NOMO-1 treated with DMSO at 0.1 percent for 48 hours (cell line): ENCODE data around the gene CPTP.

Source experiments
- DNase-seq: peaks from one replicate; lab custom pipeline; 2025; ENCODE audit not compliant: unreplicated experiment; lab: John Stamatoyannopoulos, UW

The CPTP gene

DNA sequence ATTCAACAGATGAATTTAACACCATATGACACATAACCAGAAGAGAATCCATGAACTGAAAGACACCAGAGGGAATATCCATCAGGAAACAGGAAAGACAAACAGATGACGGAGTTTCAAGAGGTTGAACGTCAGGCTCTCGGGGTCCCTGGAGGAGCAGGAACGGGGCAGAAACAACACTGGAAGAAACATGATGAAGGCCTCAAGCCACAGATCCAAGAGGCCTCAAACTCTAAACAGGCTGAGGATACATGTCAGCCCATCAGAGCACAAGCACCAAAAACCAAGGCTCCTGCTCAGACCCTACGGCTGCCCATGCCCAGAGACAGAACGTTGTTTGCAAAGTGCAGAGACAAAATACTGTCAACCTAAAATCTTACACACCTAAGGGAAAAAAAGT, 7.2 kb upstream of the CPTP start:
- DNase-seq: no peak

DNA sequence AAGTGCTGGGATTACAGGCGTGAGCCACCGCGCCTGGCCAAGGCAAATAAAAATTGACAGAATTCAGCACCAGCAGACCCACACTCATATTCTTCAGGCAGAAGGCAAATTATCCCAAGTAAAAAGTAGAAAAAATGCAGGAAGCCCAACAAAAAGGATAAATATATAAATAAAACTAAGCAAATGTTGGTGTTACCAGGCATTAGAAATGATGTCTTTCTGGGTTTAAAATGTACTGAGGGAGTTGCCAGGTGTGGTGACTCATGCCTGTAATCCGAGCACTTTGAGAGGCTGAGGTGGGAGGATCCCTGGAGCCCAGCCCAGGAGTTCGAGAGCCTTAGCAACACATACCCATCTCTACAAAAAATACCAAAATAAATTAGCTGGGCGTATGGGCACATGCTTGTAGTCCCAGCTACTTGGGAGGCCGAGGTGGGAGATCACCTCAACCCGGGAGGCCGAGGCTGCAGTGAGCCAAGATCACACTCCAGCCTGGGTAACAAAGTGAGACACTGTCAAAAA, 6.4 kb upstream of the CPTP start:
- DNase-seq: no peak

DNA sequence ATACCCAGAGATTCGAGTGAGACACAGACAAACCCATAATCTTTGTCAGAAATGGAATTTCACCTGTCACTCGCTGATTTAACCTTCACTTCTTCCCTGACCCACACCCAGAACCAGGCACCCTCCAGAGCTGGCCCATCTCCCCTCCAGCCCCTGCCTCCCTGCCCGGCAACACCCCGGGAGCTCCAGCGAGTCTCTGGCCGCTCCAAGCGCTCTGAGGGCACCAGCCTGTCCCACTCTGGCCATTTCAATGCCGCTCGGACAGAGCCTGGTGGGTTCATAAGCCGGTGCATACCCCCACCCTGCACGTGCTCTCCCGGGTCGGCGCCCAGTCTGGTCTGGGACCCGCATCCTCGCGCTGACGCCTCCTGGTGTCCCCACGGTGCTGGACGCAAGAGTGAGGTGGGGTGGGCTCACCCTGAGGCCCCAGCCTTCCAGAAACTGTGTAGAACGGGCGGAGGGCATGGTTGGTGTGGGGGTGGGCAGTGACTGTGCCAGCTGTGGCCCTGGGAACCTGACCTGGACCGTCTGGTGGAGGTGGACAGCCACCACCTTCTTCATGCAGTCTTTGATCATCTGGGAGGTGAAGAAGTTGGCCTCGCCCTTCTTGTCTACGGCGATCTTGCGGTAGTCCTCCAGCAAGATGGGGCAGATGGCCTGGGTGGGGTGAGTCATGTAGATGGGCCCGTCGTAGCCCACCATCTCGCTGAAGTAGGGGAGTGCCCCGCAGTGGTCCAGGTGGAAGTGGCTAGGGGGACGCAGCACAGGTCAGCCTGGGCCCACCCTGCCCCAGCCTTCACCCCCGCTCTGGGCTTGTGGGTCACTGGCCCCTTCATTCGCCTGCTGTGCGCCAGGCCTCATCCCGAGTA, 5.6 kb upstream of the CPTP start:
- no peak for DNase-seq

DNA sequence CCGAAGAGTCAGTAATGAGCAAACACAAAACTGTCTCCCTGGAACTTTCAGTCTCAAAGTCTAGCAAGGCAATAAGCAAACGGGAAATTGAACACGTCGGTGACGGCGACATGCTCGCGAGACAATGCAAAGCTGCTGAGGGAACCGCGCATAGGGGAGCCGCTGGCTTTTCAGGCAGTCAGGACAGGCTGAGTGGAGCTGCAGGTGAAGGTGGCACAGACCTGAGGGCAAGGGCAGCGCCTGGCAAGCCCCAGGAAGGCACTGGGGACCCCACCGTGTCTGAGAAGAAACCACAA, 5.0 kb upstream of the CPTP start:
- DNase-seq: no peak

DNA sequence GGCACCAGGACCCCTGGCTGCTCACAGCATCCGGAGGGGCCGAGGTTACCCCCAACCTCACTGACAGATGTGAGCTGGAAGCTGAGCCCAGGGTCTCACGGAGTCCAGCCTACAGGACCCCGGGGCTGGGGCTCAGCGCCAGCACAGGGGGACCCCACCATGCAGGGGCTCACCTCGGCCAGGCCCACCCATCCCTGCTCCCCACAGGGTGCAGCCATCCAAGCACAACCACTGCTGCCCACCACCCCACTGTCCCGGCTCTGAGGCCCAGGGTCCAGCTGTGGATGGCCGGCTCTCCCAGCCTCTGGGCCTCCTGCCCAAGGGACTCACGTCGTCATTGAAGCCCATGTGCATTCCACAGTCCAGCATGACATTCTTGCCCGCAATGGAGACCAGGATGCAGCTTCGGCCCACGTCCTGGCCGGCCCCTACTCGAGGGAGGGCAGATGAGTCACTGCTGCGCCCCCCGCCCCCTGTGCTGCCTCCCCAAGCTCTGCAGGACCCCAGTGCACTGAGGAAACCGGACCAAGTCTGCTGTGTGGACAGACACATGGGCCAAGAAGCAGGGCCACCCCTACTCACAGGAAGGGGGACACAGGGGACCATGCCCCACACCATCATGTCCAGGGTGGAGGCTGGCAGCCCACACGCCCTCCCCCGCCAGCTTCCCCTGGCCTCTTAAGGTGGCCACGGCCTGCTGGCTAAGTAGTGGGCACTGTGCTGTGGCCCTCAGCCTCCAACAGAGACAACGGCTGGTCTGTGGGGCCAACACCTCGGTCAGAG, 3.7 kb upstream of the CPTP start:
- DNase-seq: no peak

DNA sequence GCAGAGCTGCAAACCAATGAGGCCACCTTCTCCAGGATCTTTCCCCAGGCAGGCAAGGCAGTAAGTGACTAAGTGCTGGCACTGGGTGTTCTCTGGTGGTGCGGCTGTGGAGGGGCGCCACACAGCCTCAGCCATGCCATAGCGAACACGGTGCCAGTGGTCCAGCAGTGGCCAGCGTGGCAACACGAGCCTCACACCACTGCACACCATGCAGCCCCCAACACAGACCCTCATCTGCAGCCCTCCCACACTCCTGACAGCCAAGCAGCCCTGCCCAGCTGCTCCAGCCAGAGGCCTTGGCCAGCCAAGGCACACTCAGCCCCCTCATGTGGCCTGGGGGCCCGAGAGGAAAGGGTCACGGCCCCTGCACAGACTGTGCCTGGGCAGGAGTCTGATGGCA, 3.1 kb upstream of the CPTP start:
- no peak for DNase-seq

DNA sequence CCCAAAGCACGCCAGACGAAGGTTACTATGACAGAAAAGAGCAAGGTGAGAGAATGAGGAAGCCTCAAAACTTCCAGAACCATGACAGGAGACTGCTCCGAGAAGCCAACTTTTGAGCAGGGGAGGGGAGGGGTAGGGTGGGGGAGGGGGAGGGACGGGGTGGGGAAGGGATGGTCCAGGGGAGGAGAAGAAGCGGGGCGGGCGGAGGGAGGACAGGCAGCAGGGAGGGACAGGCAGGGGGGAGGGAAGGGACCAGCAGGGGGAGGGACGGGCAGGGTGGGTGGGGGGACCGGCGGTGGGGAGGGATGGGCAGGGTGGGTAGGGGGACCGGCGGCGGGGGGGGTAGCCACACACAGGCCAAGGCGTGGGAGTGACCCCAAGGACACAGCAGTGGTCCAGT, 2.2 kb upstream of the CPTP start:
- DNase-seq: no peak

DNA sequence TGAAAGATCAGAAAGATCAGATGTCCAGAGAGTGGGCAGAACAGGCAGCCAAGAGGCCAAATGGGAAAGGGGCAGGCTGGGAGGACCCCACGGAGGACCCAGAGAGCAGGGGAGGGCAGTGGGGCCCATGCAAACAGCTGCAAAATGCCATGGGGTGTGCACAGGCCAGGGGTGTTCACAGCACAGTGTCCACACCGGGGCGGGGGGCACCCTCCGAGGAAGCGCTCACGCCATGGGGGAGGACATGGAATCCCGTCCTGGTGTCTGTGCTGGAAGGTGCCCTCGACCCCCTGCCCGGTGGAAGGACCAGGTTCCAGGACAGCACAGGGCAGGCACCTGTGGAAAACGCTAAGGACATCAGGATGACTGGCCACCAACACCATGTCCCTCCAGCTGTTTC, 1.6 kb upstream of the CPTP start:
- no peak for DNase-seq

DNA sequence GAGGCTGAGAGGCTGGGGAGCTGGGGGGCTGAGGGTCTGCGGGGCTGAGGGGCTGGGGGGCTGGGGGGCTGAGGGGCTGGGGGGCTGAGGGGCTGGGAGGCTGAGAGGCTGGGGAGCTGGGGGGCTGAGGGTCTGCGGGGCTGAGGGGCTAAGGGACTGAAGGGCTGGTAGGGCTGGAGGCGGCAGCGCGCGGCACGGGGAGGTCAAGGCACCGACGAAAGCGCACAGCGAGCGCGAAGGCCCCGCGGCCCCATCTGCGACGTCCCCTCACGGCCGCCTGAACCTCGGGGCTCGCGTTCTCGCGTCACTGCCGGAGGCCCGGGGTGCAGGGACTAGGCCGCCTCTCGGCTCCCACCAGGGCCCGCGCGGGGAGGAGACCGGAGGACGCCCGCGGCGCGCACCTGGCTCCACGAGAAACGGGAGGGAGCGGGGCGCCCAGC, 498 bp upstream of the CPTP start:
- DNase-seq: no peak

DNA sequence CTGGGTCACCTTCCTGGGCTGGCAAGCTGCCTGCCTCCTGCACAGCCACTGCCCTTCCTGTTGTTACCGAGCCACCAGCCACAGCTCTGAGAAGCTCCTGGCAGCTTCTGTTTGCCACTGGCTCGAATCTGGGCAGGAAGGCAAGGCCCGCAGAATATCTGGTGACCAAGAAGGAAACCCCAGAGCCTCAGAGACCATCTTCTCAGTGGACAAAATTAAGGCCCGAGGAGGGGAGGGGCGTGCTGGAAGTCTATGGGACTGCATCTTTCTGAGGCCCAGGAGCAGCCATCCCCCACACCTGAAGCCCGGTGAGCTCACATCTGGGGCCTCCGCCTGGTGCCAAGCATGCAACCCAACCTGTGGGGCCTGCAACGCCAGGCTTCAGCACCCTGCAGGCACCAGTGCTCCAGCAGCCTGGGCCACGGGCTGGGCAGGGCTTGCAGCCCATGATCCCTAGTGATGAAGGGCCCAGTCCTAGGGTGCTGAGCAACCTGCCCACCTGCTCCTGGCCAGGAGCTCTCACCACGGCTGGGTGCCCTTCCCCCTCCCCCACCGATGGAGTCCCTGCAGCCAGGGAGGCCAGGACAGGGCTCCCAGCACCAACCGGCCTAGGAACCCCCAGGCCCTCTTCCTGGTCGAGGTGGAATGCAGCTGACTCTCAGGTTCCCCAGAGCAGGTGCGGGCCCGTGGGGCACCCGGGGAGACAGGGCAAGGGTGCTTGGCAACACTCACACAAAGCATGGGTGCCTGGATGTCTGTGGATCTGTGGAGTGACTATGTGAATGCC, 879 bp downstream of the CPTP start:
- DNase-seq: no peak

DNA sequence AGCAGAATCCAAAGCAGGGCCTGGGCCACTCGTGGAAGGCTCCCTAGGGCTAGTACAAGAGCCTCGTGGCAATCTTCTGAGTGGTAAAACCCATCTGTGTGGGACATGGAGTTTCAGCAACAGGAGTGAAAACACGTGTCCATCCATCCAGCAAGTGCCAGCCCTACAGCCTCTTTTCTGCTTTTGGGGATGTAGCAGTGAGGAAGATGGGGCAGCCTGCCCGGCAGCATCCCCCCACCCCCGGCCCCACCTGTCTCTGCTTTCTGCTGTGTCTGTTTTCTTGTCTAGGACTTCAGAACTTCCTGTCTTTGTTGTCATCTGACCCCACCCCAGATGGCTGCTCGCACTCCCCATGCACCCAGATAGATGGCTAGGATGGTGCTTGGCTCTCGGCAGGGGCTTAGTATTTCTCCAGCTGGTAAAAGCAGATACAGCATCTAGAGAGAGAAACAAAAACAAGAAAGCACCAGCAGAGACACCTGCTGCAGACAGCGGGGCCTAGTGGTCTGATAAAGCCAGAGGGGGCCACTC, 1.5 kb downstream of the CPTP start:
- DNase-seq: no peak

DNA sequence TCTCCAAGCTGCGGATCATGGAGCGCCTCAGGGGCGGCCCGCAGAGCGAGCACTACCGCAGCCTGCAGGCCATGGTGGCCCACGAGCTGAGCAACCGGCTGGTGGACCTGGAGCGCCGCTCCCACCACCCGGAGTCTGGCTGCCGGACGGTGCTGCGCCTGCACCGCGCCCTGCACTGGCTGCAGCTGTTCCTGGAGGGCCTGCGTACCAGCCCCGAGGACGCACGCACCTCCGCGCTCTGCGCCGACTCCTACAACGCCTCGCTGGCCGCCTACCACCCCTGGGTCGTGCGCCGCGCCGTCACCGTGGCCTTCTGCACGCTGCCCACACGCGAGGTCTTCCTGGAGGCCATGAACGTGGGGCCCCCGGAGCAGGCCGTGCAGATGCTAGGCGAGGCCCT, 2.7 kb downstream of the CPTP start:
- DNase-seq: no peak

DNA sequence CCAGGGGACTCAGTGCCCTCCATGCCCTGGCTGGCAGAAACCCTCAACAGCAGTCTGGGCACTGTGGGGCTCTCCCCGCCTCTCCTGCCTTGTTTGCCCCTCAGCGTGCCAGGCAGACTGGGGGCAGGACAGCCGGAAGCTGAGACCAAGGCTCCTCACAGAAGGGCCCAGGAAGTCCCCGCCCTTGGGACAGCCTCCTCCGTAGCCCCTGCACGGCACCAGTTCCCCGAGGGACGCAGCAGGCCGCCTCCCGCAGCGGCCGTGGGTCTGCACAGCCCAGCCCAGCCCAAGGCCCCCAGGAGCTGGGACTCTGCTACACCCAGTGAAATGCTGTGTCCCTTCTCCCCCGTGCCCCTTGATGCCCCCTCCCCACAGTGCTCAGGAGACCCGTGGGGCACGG, 3.7 kb downstream of the CPTP start:
- DNase-seq: no peak

DNA sequence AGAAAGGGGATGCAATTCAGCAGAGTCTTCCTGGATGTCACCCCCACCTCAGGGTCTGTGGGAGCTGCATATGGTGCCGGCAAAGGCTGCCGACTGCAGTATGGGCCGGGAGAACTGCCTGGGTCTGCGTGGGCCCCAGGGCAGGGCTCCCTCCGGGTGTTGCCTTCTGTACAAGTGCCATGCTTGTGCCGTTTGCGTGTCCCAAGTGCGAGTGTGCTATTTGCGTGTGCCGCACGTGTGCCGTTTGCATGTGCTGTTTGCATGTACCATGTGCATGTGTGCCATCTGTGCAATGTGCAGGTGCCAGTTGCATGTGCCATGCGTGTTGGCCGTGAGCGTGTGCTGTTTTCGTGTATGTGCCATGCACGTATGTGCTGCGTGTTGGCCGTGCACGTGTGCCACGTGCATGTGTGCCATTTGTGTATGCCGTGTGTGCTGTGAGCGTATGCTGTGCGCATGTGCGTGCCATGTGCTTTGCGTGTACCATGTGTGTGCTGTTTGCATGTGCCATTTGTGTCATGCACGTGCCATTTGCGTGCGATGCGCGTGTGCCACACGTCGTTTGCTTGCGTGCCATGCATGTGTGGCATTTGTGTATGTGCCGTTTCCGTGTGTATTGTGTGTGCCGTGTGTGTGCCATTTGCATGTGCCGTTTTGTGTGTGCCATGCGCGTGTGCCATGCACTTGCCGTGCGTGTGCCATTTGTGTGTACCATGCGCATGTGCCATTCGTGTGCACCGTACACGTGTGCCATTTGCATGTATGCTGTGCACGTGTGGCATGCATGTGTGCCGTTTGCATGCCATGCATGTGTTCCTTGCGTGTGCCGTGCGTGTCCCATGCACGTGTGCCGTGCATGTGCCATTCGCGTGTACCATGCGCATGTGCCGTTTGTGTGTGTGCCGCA, 5.0 kb downstream of the CPTP start:
- DNase-seq: no peak

DNA sequence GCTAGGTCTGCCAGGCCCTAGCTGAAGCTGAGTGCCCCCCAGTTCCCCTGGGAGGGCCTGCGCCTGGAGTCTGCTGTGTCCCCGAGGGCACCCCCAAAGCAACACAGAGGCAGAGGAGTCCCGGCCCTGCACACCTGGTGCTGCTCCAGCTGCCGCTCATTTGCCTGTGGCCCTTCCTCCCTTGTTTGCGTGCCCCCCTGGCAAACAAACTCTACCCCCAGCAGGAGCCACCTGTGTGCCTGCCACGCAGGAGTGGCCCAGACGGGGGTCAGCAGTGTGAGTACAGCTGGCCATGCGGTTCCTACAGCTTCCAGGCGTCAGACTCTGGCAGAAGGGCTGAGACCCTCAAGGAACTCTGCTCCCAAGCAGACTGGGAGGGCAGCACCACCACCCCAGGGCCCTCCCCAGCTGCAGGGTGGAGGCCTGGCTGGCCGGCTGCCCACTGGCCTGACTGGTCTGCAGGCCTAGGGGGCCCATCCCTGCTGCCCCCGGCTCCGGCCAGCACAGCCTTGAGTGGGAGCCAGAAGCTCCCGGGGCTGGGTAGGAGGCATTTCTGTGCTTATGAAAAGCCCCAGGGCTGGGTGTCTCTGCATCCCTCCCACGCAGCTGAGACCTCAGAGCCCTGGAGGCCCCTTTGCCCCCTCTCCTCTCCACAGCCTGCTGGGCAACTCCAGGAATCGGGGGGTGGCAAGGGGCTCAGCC, 5.9 kb downstream of the CPTP start:
- no peak for DNase-seq

DNA sequence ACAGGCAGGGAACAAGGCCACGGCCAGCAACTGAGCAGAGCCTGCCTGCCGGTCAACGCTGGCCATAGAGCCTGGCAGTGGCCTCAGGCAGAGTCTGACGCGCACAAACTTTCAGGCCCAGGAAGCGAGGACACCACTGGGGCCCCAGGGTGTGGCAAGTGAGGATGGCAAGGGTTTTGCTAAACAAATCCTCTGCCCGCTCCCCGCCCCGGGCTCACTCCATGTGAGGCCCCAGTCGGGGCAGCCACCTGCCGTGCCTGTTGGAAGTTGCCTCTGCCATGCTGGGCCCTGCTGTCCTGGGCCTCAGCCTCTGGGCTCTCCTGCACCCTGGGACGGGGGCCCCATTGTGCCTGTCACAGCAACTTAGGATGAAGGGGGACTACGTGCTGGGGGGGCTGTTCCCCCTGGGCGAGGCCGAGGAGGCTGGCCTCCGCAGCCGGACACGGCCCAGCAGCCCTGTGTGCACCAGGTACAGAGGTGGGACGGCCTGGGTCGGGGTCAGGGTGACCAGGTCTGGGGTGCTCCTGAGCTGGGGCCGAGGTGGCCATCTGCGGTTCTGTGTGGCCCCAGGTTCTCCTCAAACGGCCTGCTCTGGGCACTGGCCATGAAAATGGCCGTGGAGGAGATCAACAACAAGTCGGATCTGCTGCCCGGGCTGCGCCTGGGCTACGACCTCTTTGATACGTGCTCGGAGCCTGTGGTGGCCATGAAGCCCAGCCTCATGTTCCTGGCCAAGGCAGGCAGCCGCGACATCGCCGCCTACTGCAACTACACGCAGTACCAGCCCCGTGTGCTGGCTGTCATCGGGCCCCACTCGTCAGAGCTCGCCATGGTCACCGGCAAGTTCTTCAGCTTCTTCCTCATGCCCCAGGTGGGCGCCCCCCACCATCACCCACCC, 6.7 kb downstream of the CPTP start, which contains the start of gene TAS1R3:
Gene TAS1R3, plus strand, starts transcription at position 213 of the 898 bp plus-strand sequence. Its CDS starts 66 bp downstream, at position 279.
- no peak for DNase-seq

DNA sequence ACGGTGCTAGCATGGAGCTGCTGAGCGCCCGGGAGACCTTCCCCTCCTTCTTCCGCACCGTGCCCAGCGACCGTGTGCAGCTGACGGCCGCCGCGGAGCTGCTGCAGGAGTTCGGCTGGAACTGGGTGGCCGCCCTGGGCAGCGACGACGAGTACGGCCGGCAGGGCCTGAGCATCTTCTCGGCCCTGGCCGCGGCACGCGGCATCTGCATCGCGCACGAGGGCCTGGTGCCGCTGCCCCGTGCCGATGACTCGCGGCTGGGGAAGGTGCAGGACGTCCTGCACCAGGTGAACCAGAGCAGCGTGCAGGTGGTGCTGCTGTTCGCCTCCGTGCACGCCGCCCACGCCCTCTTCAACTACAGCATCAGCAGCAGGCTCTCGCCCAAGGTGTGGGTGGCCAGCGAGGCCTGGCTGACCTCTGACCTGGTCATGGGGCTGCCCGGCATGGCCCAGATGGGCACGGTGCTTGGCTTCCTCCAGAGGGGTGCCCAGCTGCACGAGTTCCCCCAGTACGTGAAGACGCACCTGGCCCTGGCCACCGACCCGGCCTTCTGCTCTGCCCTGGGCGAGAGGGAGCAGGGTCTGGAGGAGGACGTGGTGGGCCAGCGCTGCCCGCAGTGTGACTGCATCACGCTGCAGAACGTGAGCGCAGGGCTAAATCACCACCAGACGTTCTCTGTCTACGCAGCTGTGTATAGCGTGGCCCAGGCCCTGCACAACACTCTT, 7.6 kb downstream of the CPTP start:
- DNase-seq: no peak
